M059J (cell line): ENCODE results near the gene ZNF764. TPM values are rescaled to one million over a fixed set of nuclear protein-coding genes. Genes with fewer than 3 reads are reported as not detected.

Experiments
- DNase-seq: peaks from one replicate; pipeline ENCODE4 v3.0.0-alpha.2; 2012; ENCODE audit warnings: low read depth
- total RNA-seq: library from RNA; depleted of rRNA; stranded (reverse); fragments of >200 nt; shearing (Covaris generic); gene quantifications from 2 replicates; pipeline ENCODE4 v1.2.3, GENCODE V29; 2014

Gene ZNF764
- total RNA-seq, 1 experiment from 2014 or later, result 9.4 TPM

GRCh38 chr16:30570636-30571444, 12.7 kb upstream of the ZNF764 start:
- peak; percentile 41 for DNase-seq

GRCh38 chr16:30569746-30570635, 11.8 kb upstream of the ZNF764 start:
- DNase-seq, result no peak

GRCh38 chr16:30569281-30569680, 11.1 kb upstream of the ZNF764 start:
- no peak for DNase-seq

GRCh38 chr16:30567991-30568638, 9.9 kb upstream of the ZNF764 start:
- DNase-seq, result peak; percentile 93

- DNase-seq, result peak; percentile 76
Observed at GRCh38 chr16:30567160-30567990, 9.2 kb upstream of the ZNF764 start.

GRCh38 chr16:30566531-30566930, 8.4 kb upstream of the ZNF764 start:
- DNase-seq, result no peak

- no peak for DNase-seq
Observed at GRCh38 chr16:30565984-30566383, 7.8 kb upstream of the ZNF764 start.

- no peak for DNase-seq
Observed at GRCh38 chr16:30565526-30565925, 7.4 kb upstream of the ZNF764 start.

- DNase-seq, result no peak
Observed at GRCh38 chr16:30562021-30562420, 3.8 kb upstream of the ZNF764 start.

GRCh38 chr16:30561089-30561816, 3.1 kb upstream of the ZNF764 start:
- no peak for DNase-seq

GRCh38 chr16:30559690-30560089, 1.5 kb upstream of the ZNF764 start:
- no peak for DNase-seq

- DNase-seq, result no peak
Observed at GRCh38 chr16:30558789-30559377, 709 bp upstream of the ZNF764 start.

- DNase-seq, result no peak
Observed at GRCh38 chr16:30557707-30557956, 542 bp downstream of the ZNF764 start.

- no peak for DNase-seq
Observed at GRCh38 chr16:30556125-30556473, 2.1 kb downstream of the ZNF764 start.

GRCh38 chr16:30555315-30556124, 2.7 kb downstream of the ZNF764 start:
- DNase-seq, result no peak

GRCh38 chr16:30554557-30555314, 3.4 kb downstream of the ZNF764 start:
- DNase-seq, result no peak

- no peak for DNase-seq
Observed at GRCh38 chr16:30553393-30553899, 4.7 kb downstream of the ZNF764 start.

GRCh38 chr16:30552956-30553355, 5.2 kb downstream of the ZNF764 start:
- DNase-seq, result no peak

- DNase-seq, result no peak
Observed at GRCh38 chr16:30551781-30552180, 6.4 kb downstream of the ZNF764 start.
